HEK293 (cell line): ENCODE results near the gene TBC1D14.

Experiments used
- CTCF ChIA-PET: fragments of 350-600 bp; formaldehyde crosslinking; extraction: SDS; loops from one replicate; lab custom pipeline; 2021; ENCODE audit warnings: antibody characterized with exemption; lab: Yijun Ruan, JAX
- POLR2A ChIA-PET: fragments of 300-600 bp; formaldehyde crosslinking; extraction: SDS; loops from one replicate; lab custom pipeline; 2020; ENCODE audit warnings: antibody characterized with exemption, inconsistent platforms; lab: Yijun Ruan, JAX
- H3K27ac ChIP-seq: fragments of 200-500 bp; sonication (Bioruptor generic); 2 replicates; pipeline ENCODE4 v1.5.1; 2014; ENCODE audit warnings: low read depth, low read length, control low read depth, inconsistent platforms; ENCODE audit errors: extremely low read depth
- H3K36me3 ChIP-seq, 2 experiments: fragments of 200-500 bp in 1 of 2; sonication (Bioruptor generic) in 1 of 2; 1 replicate in 1 of 2; 2 replicates in 1 of 2; pipeline ENCODE4 v1.5.1; 2014 to 2017; ENCODE audit warnings: inconsistent platforms in 2 of 2, low read length in 2 of 2; ENCODE audit not compliant: control insufficient read depth in 2 of 2, insufficient read depth in 1 of 2
- H3K4me1 ChIP-seq: fragments of 200-500 bp; sonication (Bioruptor generic); 2 replicates; pipeline ENCODE4 v1.5.1; 2014; ENCODE audit warnings: mild to moderate bottlenecking, low read length, inconsistent platforms; ENCODE audit not compliant: control insufficient read depth, insufficient read depth
- H3K4me3 ChIP-seq: 2 replicates; pipeline ENCODE4 v1.5.1; 2011; ENCODE audit warnings: low read depth, mild to moderate bottlenecking, control low read depth, low read length, moderate library complexity
- H3K9me3 ChIP-seq: fragments of 200-500 bp; sonication (Bioruptor generic); 2 replicates; pipeline ENCODE4 v1.5.1; 2014; ENCODE audit warnings: low read depth, low read length, inconsistent platforms; ENCODE audit not compliant: control insufficient read depth, insufficient read depth
- TSHZ1 ChIP-seq: fragments of 450-650 bp; formaldehyde crosslinking; IDR thresholded peaks from 2 replicates; pipeline ENCODE4 v1.5.1; 2016; ENCODE audit warnings: missing biosample characterization, missing genetic modification characterization, borderline replicate concordance
- ZBTB6 ChIP-seq: fragments of 450-650 bp; formaldehyde crosslinking; IDR thresholded peaks from 2 replicates; pipeline ENCODE4 v1.5.1; 2017; ENCODE audit warnings: missing biosample characterization, missing genetic modification characterization
- ZNF138 ChIP-seq: fragments of 450-650 bp; formaldehyde crosslinking; IDR thresholded peaks from 2 replicates; pipeline ENCODE4 v1.5.1; 2016; ENCODE audit warnings: missing biosample characterization, missing genetic modification characterization, borderline replicate concordance
- ZNF140 ChIP-seq: fragments of 450-650 bp; formaldehyde crosslinking; IDR thresholded peaks from 2 replicates; pipeline ENCODE4 v1.5.1; 2016; ENCODE audit warnings: missing biosample characterization, missing genetic modification characterization
- ZNF155 ChIP-seq: fragments of 450-650 bp; formaldehyde crosslinking; IDR thresholded peaks from 2 replicates; pipeline ENCODE4 v1.5.1; 2016; ENCODE audit warnings: missing biosample characterization, missing genetic modification characterization
- ZNF169 ChIP-seq: fragments of 450-650 bp; formaldehyde crosslinking; IDR thresholded peaks from 2 replicates; pipeline ENCODE4 v1.5.1; 2016; ENCODE audit warnings: missing biosample characterization, missing genetic modification characterization
- ZNF19 ChIP-seq: fragments of 450-650 bp; formaldehyde crosslinking; IDR thresholded peaks from 2 replicates; pipeline ENCODE4; 2016; ENCODE audit warnings: missing biosample characterization, missing genetic modification characterization, low read depth
- ZNF274 ChIP-seq, 2 experiments: fragments of 200-500 bp in 1 of 2; fragments of 450-650 bp in 1 of 2; sonication (Bioruptor generic) in 1 of 2; formaldehyde crosslinking in 1 of 2; IDR thresholded peaks; 2 replicates each; pipeline versions ENCODE4 v1.5.1 to v1.6.1; 2014 to 2016; ENCODE audit warnings: borderline replicate concordance in 1 of 2, inconsistent platforms in 1 of 2, low read length in 1 of 2, missing biosample characterization in 1 of 2, missing genetic modification characterization in 1 of 2
- ZNF324 ChIP-seq: fragments of 450-650 bp; formaldehyde crosslinking; IDR thresholded peaks from 2 replicates; pipeline ENCODE4 v1.5.1; 2016; ENCODE audit warnings: missing biosample characterization, missing genetic modification characterization
- ZNF335 ChIP-seq: fragments of 450-650 bp; formaldehyde crosslinking; conservative IDR thresholded peaks from 2 replicates; pipeline ENCODE4 v1.5.1; 2016; ENCODE audit warnings: missing biosample characterization, missing genetic modification characterization
- ZNF560 ChIP-seq: fragments of 450-650 bp; formaldehyde crosslinking; IDR thresholded peaks from 2 replicates; pipeline ENCODE4 v1.5.1; 2017; ENCODE audit warnings: missing biosample characterization, missing genetic modification characterization, borderline replicate concordance
- ZNF670 ChIP-seq: fragments of 450-650 bp; formaldehyde crosslinking; IDR thresholded peaks from 2 replicates; pipeline ENCODE4 v1.5.1; 2016; ENCODE audit warnings: missing biosample characterization, missing genetic modification characterization, low read depth
- ZNF692 ChIP-seq: fragments of 450-650 bp; formaldehyde crosslinking; IDR thresholded peaks from 2 replicates; pipeline ENCODE4 v1.5.1; 2016; ENCODE audit warnings: missing biosample characterization, missing genetic modification characterization
- ZNF785 ChIP-seq: fragments of 450-650 bp; formaldehyde crosslinking; IDR thresholded peaks from 2 replicates; pipeline ENCODE4 v1.5.1; 2016; ENCODE audit warnings: missing biosample characterization, missing genetic modification characterization
- TF ChIP-seq, protein P1 (sequence below): fragments of 450-650 bp; IDR thresholded peaks from 2 replicates; pipeline ENCODE4 v1.5.1; 2018; ENCODE audit warnings: missing biosample characterization, missing genetic modification characterization
- TF ChIP-seq, protein P2 (sequence below): fragments of 450-650 bp; formaldehyde crosslinking; IDR thresholded peaks from 2 replicates; pipeline ENCODE4 v1.5.1; 2016; ENCODE audit warnings: missing biosample characterization, missing genetic modification characterization

The TBC1D14 gene

DNA sequence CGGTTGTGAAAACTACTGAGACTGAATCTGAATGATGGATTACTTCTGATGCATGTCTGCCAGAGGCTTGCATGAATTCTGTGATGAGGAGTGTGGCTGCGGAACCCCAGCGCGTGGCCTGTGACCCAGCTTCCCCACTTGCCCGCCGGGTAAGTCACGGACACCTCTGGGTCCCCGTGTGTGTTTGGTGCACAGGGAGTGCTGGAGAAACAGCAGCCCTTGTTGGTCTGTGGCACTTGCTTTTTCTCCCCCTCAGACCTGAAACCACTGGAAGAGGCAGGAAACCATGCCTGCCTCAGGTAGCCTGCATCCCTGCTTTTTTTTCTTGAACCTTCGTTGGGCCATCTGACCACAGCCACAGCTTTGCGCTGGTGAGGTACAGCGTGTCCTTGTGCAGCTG, 81.6 kb downstream of the TBC1D14 start:
- peaks cover 0 to 34% of the 10 kb centered on the region in 2 experiments; a peak in 2 of 3 replicates for H3K36me3 ChIP-seq
- TF ChIP-seq ZNF140 (tag by site-specific recombination) (no peak), ZNF670 (tag by site-specific recombination) (no peak), ZNF19 (tag by site-specific recombination) (no peak), ZNF169 (tag by site-specific recombination) (no peak), ZNF138 (tag by site-specific recombination) (no peak), ZBTB6 (tag by site-specific recombination) (no peak), ZNF785 (tag by site-specific recombination) (no peak), ZNF324 (tag by site-specific recombination) (no peak), ZNF274 (IDR thresholded peaks at IDR 0.05; ENCODE audit: low read length) (no peak), ZNF274 (tag by site-specific recombination; IDR thresholded peaks at IDR 0.05; ENCODE audit: borderline replicate concordance) (no peak), ZNF335 (no peak), ZNF560 (tag by site-specific recombination) (no peak), ZNF692 (no peak), ZNF155 (tag by site-specific recombination) (no peak), TSHZ1 (tag by site-specific recombination) (no peak)
- TF ChIP-seq, protein P1, sequence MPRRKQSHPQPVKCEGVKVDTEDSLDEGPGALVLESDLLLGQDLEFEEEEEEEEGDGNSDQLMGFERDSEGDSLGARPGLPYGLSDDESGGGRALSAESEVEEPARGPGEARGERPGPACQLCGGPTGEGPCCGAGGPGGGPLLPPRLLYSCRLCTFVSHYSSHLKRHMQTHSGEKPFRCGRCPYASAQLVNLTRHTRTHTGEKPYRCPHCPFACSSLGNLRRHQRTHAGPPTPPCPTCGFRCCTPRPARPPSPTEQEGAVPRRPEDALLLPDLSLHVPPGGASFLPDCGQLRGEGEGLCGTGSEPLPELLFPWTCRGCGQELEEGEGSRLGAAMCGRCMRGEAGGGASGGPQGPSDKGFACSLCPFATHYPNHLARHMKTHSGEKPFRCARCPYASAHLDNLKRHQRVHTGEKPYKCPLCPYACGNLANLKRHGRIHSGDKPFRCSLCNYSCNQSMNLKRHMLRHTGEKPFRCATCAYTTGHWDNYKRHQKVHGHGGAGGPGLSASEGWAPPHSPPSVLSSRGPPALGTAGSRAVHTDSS (tag by site-specific recombination), result no peak
- TF ChIP-seq, protein P2, sequence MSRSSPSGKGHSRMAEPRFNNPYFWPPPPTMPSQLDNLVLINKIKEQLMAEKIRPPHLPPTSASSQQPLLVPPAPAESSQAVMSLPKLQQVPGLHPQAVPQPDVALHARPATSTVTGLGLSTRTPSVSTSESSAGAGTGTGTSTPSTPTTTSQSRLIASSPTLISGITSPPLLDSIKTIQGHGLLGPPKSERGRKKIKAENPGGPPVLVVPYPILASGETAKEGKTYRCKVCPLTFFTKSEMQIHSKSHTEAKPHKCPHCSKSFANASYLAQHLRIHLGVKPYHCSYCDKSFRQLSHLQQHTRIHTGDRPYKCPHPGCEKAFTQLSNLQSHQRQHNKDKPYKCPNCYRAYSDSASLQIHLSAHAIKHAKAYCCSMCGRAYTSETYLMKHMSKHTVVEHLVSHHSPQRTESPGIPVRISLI (tag by site-specific recombination), result no peak
- POLR2A ChIA-PET, result no interaction called here
- H3K27ac ChIP-seq, result no peak overlapping the region
- no peaks in the 10 kb centered on the region; the same call in 1 of the 2 replicates for H3K4me1 ChIP-seq
- H3K9me3 ChIP-seq, result no peaks in the 10 kb centered on the region
- H3K4me3 ChIP-seq, result no peak overlapping the region
- CTCF ChIA-PET, result interaction anchor here (0.6 to 1.2 kb wide), 2 partner anchors 117 to 700 kb away, joined by 3 to 4 read pairs; no protein-coding TSS in a partner anchor
